ENCODE data around the gene TEX14. TPM values are rescaled to one million over a fixed set of nuclear protein-coding genes. Genes with fewer than 3 reads are reported as not detected.
A peak's percentile ranks its signal among the peaks of the same experiment; 100 is the strongest.

TEX14 gene
- polyA plus RNA-seq, 2 of the 4 experiments (the other 2 are of a cell fraction): 0.04 to 0.12 TPM

GRCh38 chr17:58534901-58535421, 156.9 kb downstream of the TEX14 start:
- no peak for TF ChIP-seq RCOR1 (IDR thresholded peaks at IDR 0.05; ENCODE audit: low read depth, low read length)
- TF ChIP-seq ZC3H11A (IDR thresholded peaks at IDR 0.05): no peak
- TF ChIP-seq FOSL2 (IDR thresholded peaks at IDR 0.05): 0 out of 2 replicates have a peak, but pooled peaks have one; percentile 50
- peak; percentile 77 for TF ChIP-seq FOSL2 (CRISPR knock-in tag; IDR thresholded peaks at IDR 0.05)
- ChIA-PET CTCF (interaction anchor here (0.6 to 15.8 kb wide), 9 partner anchors 13 to 218 kb away, joined by 3 to 187 read pairs (median 4); no protein-coding TSS in a partner anchor), POLR2A (interaction anchor here (1.2 to 5.2 kb wide), 4 partner anchors 9 to 97 kb away, joined by 3 to 37 read pairs (median 7); a partner anchor contains a TSS)
- peak; percentile 53 for ATAC-seq
- 55% methylated on average over 4 of the region's 4 CpGs for WGBS (ENCODE audit: missing lambda C conversion rate)
- no peak overlapping the region for H3K4me3 ChIP-seq
- H3K4me2 ChIP-seq: peak overlapping the region; percentile 49
- peaks cover 24% of the 10 kb centered on the region for H3K4me1 ChIP-seq
- H3K27ac ChIP-seq: peak overlapping the region; percentile 35 to 76; a peak in 5 of 6 replicates
- peak; percentile 59 to 93 for DNase-seq (ENCODE audit: low read depth in 1 of 2, low spot score in 1 of 2)
- no peaks in the 10 kb centered on the region for H3K9me3 ChIP-seq
- peak; percentile 97 for FAIRE-seq

- no peak for FAIRE-seq
- CTCF ChIA-PET: interaction anchor here (0.7 to 15.8 kb wide), 11 partner anchors 12 to 471 kb away, joined by 3 to 187 read pairs (median 3); no protein-coding TSS in a partner anchor
- ATAC-seq: no peak
Observed at GRCh38 chr17:58534331-58534730, 157.5 kb downstream of the TEX14 start.

GRCh38 chr17:58533616-58534188, 158.1 kb downstream of the TEX14 start:
- no peak for FAIRE-seq

More at GRCh38 chr17:58534331-58534730, 157.5 kb downstream of the TEX14 start:
- no peak overlapping the region for H3K4me3 ChIP-seq
- TF ChIP-seq NPAS2 (CRISPR knock-in tag; IDR thresholded peaks at IDR 0.05; ENCODE audit: borderline replicate concordance) (no peak), PHF8 (IDR thresholded peaks at IDR 0.05; ENCODE audit: borderline replicate concordance, low read depth) (no peak), BCL3 (IDR thresholded peaks at IDR 0.05) (no peak), KDM1A (IDR thresholded peaks at IDR 0.05; ENCODE audit: low read depth) (no peak)
- peaks cover 24% of the 10 kb centered on the region for H3K4me1 ChIP-seq
- POLR2A ChIA-PET: interaction anchor here (2.0 to 5.2 kb wide), 2 partner anchors 15 to 98 kb away, joined by 8 to 37 read pairs; no protein-coding TSS in a partner anchor
- 82% methylated on average over 3 of the region's 3 CpGs for WGBS (ENCODE audit: missing lambda C conversion rate)
- H3K4me2 ChIP-seq: peak overlapping the region; percentile 49
- DNase-seq (ENCODE audit: low read depth in 1 of 2, low spot score in 1 of 2): no peak
- H3K9me3 ChIP-seq: no peaks in the 10 kb centered on the region
- peak overlapping the region; percentile 35 to 76; a peak in 4 of 6 replicates for H3K27ac ChIP-seq

GRCh38 chr17:58532555-58532951, 159.3 kb downstream of the TEX14 start:
- POLR2A ChIA-PET: interaction anchor here (0.7 to 5.2 kb wide), 3 partner anchors 14 to 100 kb away, joined by 3 to 37 read pairs (median 8); no protein-coding TSS in a partner anchor
- H3K9me3 ChIP-seq: no peaks in the 10 kb centered on the region
- no peak for TF ChIP-seq ATOH8 (CRISPR knock-in tag; IDR thresholded peaks at IDR 0.05; ENCODE audit: low read depth)
- CTCF ChIA-PET: interaction anchor here (0.6 to 15.8 kb wide), 6 partner anchors 9 to 135 kb away, joined by 3 to 187 read pairs (median 8); no protein-coding TSS in a partner anchor
- no peak for FAIRE-seq
- ATAC-seq: no peak
- H3K4me3 ChIP-seq: peak overlapping the region; percentile 71; the same call in 1 of the 3 replicates
- H3K27ac ChIP-seq: peak overlapping the region in 1 of 2 experiments; percentile 81; a peak in 2 of 6 replicates
- WGBS (ENCODE audit: missing lambda C conversion rate): 67% methylated on average over 3 of the region's 3 CpGs
- H3K4me2 ChIP-seq: peak overlapping the region; percentile 92
- peaks cover 24% of the 10 kb centered on the region for H3K4me1 ChIP-seq
- DNase-seq (ENCODE audit: low read depth in 1 of 2, low spot score in 1 of 2): no peak

More at GRCh38 chr17:58533616-58534188, 158.1 kb downstream of the TEX14 start:
- ChIA-PET POLR2A (interaction anchor here (2.0 to 5.2 kb wide), 2 partner anchors 14 to 98 kb away, joined by 8 to 37 read pairs; no protein-coding TSS in a partner anchor), CTCF (interaction anchor here (0.5 to 15.8 kb wide), 11 partner anchors 8 to 472 kb away, joined by 3 to 187 read pairs (median 4); no protein-coding TSS in a partner anchor)
- no peak for DNase-seq (ENCODE audit: low read depth in 1 of 2, low spot score in 1 of 2)
- H3K4me1 ChIP-seq: peaks cover 24% of the 10 kb centered on the region
- TF ChIP-seq CEBPB (IDR thresholded peaks at IDR 0.05): no peak
- H3K4me3 ChIP-seq: no peak overlapping the region
- ATAC-seq: no peak
- 81% methylated on average over 5 of the region's 5 CpGs for WGBS (ENCODE audit: missing lambda C conversion rate)
- no peak overlapping the region for H3K4me2 ChIP-seq
- H3K9me3 ChIP-seq: no peaks in the 10 kb centered on the region
- H3K27ac ChIP-seq: peak overlapping the region; percentile 35 to 76; a peak in 1 of 6 replicates
